ENCODE results near the gene SLC25A28. TPM values are rescaled to one million over a fixed set of nuclear protein-coding genes. Genes with fewer than 3 reads are reported as not detected.

Gene SLC25A28
- total RNA-seq, 6 experiments from 2014 or later = 17.1 to 33.8 (median 23.4) TPM

GRCh38 chr10:99612167-99612831 lies 7.9 kb downstream of the SLC25A28 start:
- intact Hi-C loops (cut with DNase I) = loop anchor here in 1 of 2 donors (10.0 kb wide), 1 partner anchor 217 kb away; no protein-coding TSS in a partner anchor
- Histone ChIP-seq H3K4me3 (no peak overlapping the region), H3K9me3 (no peaks in the 10 kb centered on the region), H3K4me1 (no peaks in the 10 kb centered on the region), H3K36me3 (peaks cover 0 to 16% (median 7%) of the 10 kb centered on the region in 4 donors), H3K27me3 (no peaks in the 10 kb centered on the region), H3K27ac (no peak overlapping the region)
- 17% methylated on average over 7 of the region's 7 CpGs for WGBS (ENCODE audit: insufficient coverage, low coverage, low lambda C conversion rate, missing lambda C conversion rate)
- TF ChIP-seq CTCF (IDR thresholded peaks at IDR 0.05) (peak; percentile 62 to 85 (median 78)), POLR2A (IDR thresholded peaks at IDR 0.05) (no peak)
- ATAC-seq (peak; percentile 71 to 83 (median 81)), DNase-seq (no peak)

GRCh38 chr10:99611326-99611725 lies 8.9 kb downstream of the SLC25A28 start:
- Histone ChIP-seq H3K4me3 (no peak overlapping the region), H3K9me3 (no peaks in the 10 kb centered on the region), H3K27ac (no peak overlapping the region), H3K27me3 (no peaks in the 10 kb centered on the region), H3K36me3 (peaks cover 0 to 16% (median 7%) of the 10 kb centered on the region in 4 donors), H3K4me1 (no peaks in the 10 kb centered on the region)
- ATAC-seq (no peak), DNase-seq (no peak)
- intact Hi-C loops (cut with DNase I) = loop anchor here in 1 of 2 donors (10.0 kb wide), 1 partner anchor 217 kb away; no protein-coding TSS in a partner anchor
- WGBS (ENCODE audit: insufficient coverage, low coverage, low lambda C conversion rate, missing lambda C conversion rate) = 75% methylated on average over 4 of the region's 4 CpGs
- no peak for TF ChIP-seq CTCF (IDR thresholded peaks at IDR 0.05)
- no peak for TF ChIP-seq POLR2A (IDR thresholded peaks at IDR 0.05)

- Histone ChIP-seq H3K27ac (no peak overlapping the region), H3K4me1 (no peaks in the 10 kb centered on the region), H3K9me3 (no peaks in the 10 kb centered on the region), H3K27me3 (no peaks in the 10 kb centered on the region), H3K36me3 (peaks cover 0 to 16% (median 7%) of the 10 kb centered on the region in 4 donors), H3K4me3 (no peak overlapping the region)
- DNase-seq = no peak
- TF ChIP-seq POLR2A (IDR thresholded peaks at IDR 0.05) (no peak), CTCF (IDR thresholded peaks at IDR 0.05) (no peak)
- no peak for ATAC-seq
- intact Hi-C loops (cut with DNase I) = loop anchor here in 1 of 2 donors (10.0 kb wide), 1 partner anchor 215 kb away; no protein-coding TSS in a partner anchor
- WGBS (ENCODE audit: insufficient coverage, low coverage, low lambda C conversion rate, missing lambda C conversion rate) = 80% methylated on average over 3 of the region's 3 CpGs
Measured at GRCh38 chr10:99610221-99610620, 10.0 kb downstream of the SLC25A28 start.

- DNase-seq (no peak), ATAC-seq (no peak)
- Histone ChIP-seq H3K27me3 (no peaks in the 10 kb centered on the region), H3K9me3 (no peaks in the 10 kb centered on the region), H3K4me3 (no peak overlapping the region), H3K27ac (no peak overlapping the region), H3K36me3 (peaks cover 0 to 16% (median 7%) of the 10 kb centered on the region in 4 donors), H3K4me1 (no peaks in the 10 kb centered on the region)
- intact Hi-C loops (cut with DNase I) = loop anchor here in 1 of 2 donors (10.0 kb wide), 1 partner anchor 54 kb away; no protein-coding TSS in a partner anchor
- WGBS (ENCODE audit: insufficient coverage, low coverage, low lambda C conversion rate, missing lambda C conversion rate) = 100% methylated on average over 2 of the region's 2 CpGs
- TF ChIP-seq POLR2A (IDR thresholded peaks at IDR 0.05) (no peak), CTCF (IDR thresholded peaks at IDR 0.05) (no peak)
Measured at GRCh38 chr10:99609186-99609585, 11.1 kb downstream of the SLC25A28 start.
